SK-N-SH (cell line): ENCODE results near the gene SH3GLB1. TPM values are rescaled to one million over a fixed set of nuclear protein-coding genes. Genes with fewer than 3 reads are reported as not detected.

ENCODE experiments used
- CTCF ChIA-PET: fragments of 300-600, 350-600 bp; formaldehyde crosslinking; extraction: SDS; loops from one replicate; lab custom pipeline; 2021; lab: Yijun Ruan, JAX
- POLR2A ChIA-PET: fragments of 350-600 bp; sonication (Branson Sonifier 250); formaldehyde crosslinking; extraction: SDS; loops from one replicate; lab custom pipeline; 2020; ENCODE audit warnings: antibody characterized with exemption, inconsistent platforms; lab: Yijun Ruan, JAX
- DNase-seq: peaks from one replicate; pipeline ENCODE4 v3.0.0; 2012
- H2AFZ ChIP-seq: fragments of 200-600 bp; sonication (generic); 2 replicates; pipeline ENCODE4 v1.8.1; 2016; ENCODE audit warnings: antibody characterized with exemption, mild to moderate bottlenecking, low read depth
- H3F3A ChIP-seq: fragments of 200-600 bp; sonication (generic); replicated peaks from 2 replicates; pipeline ENCODE3; 2016; ENCODE audit warnings: antibody characterized with exemption, mild to moderate bottlenecking; ENCODE audit not compliant: insufficient read depth
- H3K27ac ChIP-seq, 2 experiments: fragments of 200-500 bp in 1 of 2; fragments of 200-600 bp in 1 of 2; sonication (Bioruptor generic) in 1 of 2; sonication (generic), shearing (Covaris generic) in 1 of 2; 2 replicates each; pipeline versions ENCODE4 v1.5.1 to v1.6.1; 2014 to 2016; ENCODE audit warnings: low read depth in 2 of 2, inconsistent platforms in 1 of 2, low read length in 1 of 2, mild to moderate bottlenecking in 1 of 2, mixed read lengths in 1 of 2
- H3K27me3 ChIP-seq: fragments of 200-600 bp; sonication (generic), shearing (Covaris generic); 2 replicates; pipeline ENCODE4 v1.6.1; 2016; ENCODE audit warnings: mixed run types; ENCODE audit not compliant: insufficient read depth
- H3K36me3 ChIP-seq, 2 experiments: fragments of 200-500 bp in 1 of 2; fragments of 200-600 bp in 1 of 2; sonication (Bioruptor generic) in 1 of 2; sonication (generic) in 1 of 2; replicated peaks in 1 of 2; 2 replicates each; pipeline versions ENCODE3 to v1.5.1; 2014 to 2016; ENCODE audit warnings: low read length in 1 of 2, mild to moderate bottlenecking in 1 of 2; ENCODE audit not compliant: insufficient read depth in 2 of 2, control insufficient read depth in 1 of 2
- H3K4me1 ChIP-seq, 2 experiments: fragments of 200-500 bp in 1 of 2; fragments of 200-600 bp in 1 of 2; sonication (Bioruptor generic) in 1 of 2; sonication (generic), shearing (Covaris generic) in 1 of 2; 2 replicates each; pipeline versions ENCODE4 v1.5.1 to v1.6.1; 2014 to 2016; ENCODE audit warnings: low read depth in 1 of 2, low read length in 1 of 2, mixed run types in 1 of 2; ENCODE audit not compliant: insufficient read depth in 2 of 2, control insufficient read depth in 1 of 2
- H3K4me2 ChIP-seq: fragments of 200-600 bp; sonication (generic), shearing (Covaris generic); 2 replicates; pipeline ENCODE4 v1.6.1; 2017; ENCODE audit warnings: mixed run types
- H3K4me3 ChIP-seq, 2 experiments: fragments of 200-500 bp in 1 of 2; fragments of 200-600 bp in 1 of 2; sonication (Bioruptor generic) in 1 of 2; sonication (generic), shearing (Covaris generic) in 1 of 2; 2 replicates each; pipeline versions ENCODE4 v1.5.1 to v1.8.1; 2014 to 2016; ENCODE audit warnings: low read depth in 2 of 2, inconsistent platforms in 1 of 2, low read length in 1 of 2, mild to moderate bottlenecking in 1 of 2, mixed read lengths in 1 of 2, moderate library complexity in 1 of 2
- H3K79me2 ChIP-seq: fragments of 200-600 bp; sonication (generic); 2 replicates; pipeline ENCODE4 v1.8.1; 2017; ENCODE audit warnings: mild to moderate bottlenecking; ENCODE audit not compliant: insufficient read depth
- H3K9ac ChIP-seq: fragments of 200-600 bp; sonication (generic); 2 replicates; pipeline ENCODE4 v1.6.1; 2017; ENCODE audit warnings: mixed run types
- H3K9me2 ChIP-seq: fragments of 200-600 bp; sonication (generic); 2 replicates; pipeline ENCODE4 v1.6.1; 2017; ENCODE audit warnings: mixed run types
- H3K9me3 ChIP-seq: fragments of 200-600 bp; sonication (generic); 2 replicates; pipeline ENCODE4 v1.6.1; 2017; ENCODE audit warnings: mixed run types, mild to moderate bottlenecking, moderate library complexity
- H4K20me1 ChIP-seq: fragments of 200-600 bp; sonication (generic); 2 replicates; pipeline ENCODE4 v1.6.1; 2017; ENCODE audit warnings: mild to moderate bottlenecking, mixed run types; ENCODE audit not compliant: insufficient read depth
- CHD2 ChIP-seq: fragments of 150-350 bp; IDR thresholded peaks from 2 replicates; pipeline ENCODE4 v1.6.1; 2018; ENCODE audit warnings: low read length; ENCODE audit not compliant: partially characterized antibody
- ELF1 ChIP-seq: IDR thresholded peaks from 2 replicates; pipeline ENCODE4 v1.4.0; 2012
- EP300 ChIP-seq, 2 experiments: IDR thresholded peaks; 2 replicates each; pipeline versions ENCODE4 v1.4.0 to v1.6.1; 2012; ENCODE audit warnings: borderline replicate concordance in 1 of 2, low read depth in 1 of 2, low read length in 1 of 2
- EZH2phosphoT487 ChIP-seq: fragments of 200-600 bp; sonication (generic); IDR thresholded peaks from 2 replicates; pipeline ENCODE4 v1.6.1; 2017; ENCODE audit warnings: low read depth, mixed run types, mild to moderate bottlenecking, antibody characterized with exemption, moderate library complexity, borderline replicate concordance
- FOSL2 ChIP-seq: IDR thresholded peaks from 2 replicates; pipeline ENCODE4 v1.4.0; 2012; ENCODE audit warnings: low read depth, mild to moderate bottlenecking, moderate library complexity, borderline replicate concordance
- GABPA ChIP-seq: IDR thresholded peaks from 2 replicates; pipeline ENCODE4 v1.4.0; 2012; ENCODE audit warnings: low read depth, mild to moderate bottlenecking
- JUND ChIP-seq: IDR thresholded peaks from 2 replicates; pipeline ENCODE4 v1.4.0; 2012
- NRF1 ChIP-seq: IDR thresholded peaks from 2 replicates; pipeline ENCODE4 v1.6.1; 2012; ENCODE audit warnings: low read depth, mild to moderate bottlenecking, low read length
- POLR2AphosphoS5 ChIP-seq: IDR thresholded peaks from 2 replicates; pipeline ENCODE4 v1.6.1; 2012; ENCODE audit warnings: low read depth, low read length
- RAD21 ChIP-seq: IDR thresholded peaks from 2 replicates; pipeline ENCODE4 v1.6.1; 2012; ENCODE audit warnings: mild to moderate bottlenecking, low read length
- RFX5 ChIP-seq: IDR thresholded peaks from 2 replicates; pipeline ENCODE4 v1.6.1; 2012; ENCODE audit warnings: mild to moderate bottlenecking, improper control_type of control experiment, low read length
- SIN3A ChIP-seq: IDR thresholded peaks from 2 replicates; pipeline ENCODE4 v1.6.1; 2012; ENCODE audit warnings: low read depth, mild to moderate bottlenecking, low read length, moderate library complexity, borderline replicate concordance
- TAF1 ChIP-seq: IDR thresholded peaks from 2 replicates; pipeline ENCODE4 v1.6.1; 2012; ENCODE audit warnings: low read depth, mild to moderate bottlenecking, low read length, moderate library complexity, borderline replicate concordance
- YY1 ChIP-seq: IDR thresholded peaks from 2 replicates; pipeline ENCODE4 v1.4.0; 2012; ENCODE audit warnings: low read depth, mild to moderate bottlenecking
- WGBS: methylation state at CpG from one replicate; pipeline ENCODE4 v1.1.6; 2017; ENCODE audit warnings: low lambda C conversion rate; 5-methylcytosine and 5-hydroxymethylcytosine counted together
- polyA plus RNA-seq, 3 experiments: library from polyadenylated mRNA; depleted of rRNA; stranded (reverse); fragments of >200 nt; gene quantifications; 2 replicates each; pipeline ENCODE4 v1.2.3, GENCODE V29; 2012
- TF ChIP-seq, protein P1 (sequence below): fragments of 150-350 bp; IDR thresholded peaks from 2 replicates; pipeline ENCODE4 v1.6.1; 2016; ENCODE audit warnings: mild to moderate bottlenecking, low read depth, low read length
- TF ChIP-seq, protein P2 (sequence below): IDR thresholded peaks from 2 replicates; pipeline ENCODE4; 2012
- TF ChIP-seq, protein P3 (sequence below): fragments of 200-600 bp; sonication (generic); IDR thresholded peaks from 2 replicates; pipeline ENCODE4 v1.6.1; 2017; ENCODE audit warnings: antibody characterized with exemption, mild to moderate bottlenecking, moderate library complexity

SH3GLB1 gene
- polyA plus RNA-seq, 1 of the 3 experiments (the other 2 are of a cell fraction), result 13.2 TPM

DNA sequence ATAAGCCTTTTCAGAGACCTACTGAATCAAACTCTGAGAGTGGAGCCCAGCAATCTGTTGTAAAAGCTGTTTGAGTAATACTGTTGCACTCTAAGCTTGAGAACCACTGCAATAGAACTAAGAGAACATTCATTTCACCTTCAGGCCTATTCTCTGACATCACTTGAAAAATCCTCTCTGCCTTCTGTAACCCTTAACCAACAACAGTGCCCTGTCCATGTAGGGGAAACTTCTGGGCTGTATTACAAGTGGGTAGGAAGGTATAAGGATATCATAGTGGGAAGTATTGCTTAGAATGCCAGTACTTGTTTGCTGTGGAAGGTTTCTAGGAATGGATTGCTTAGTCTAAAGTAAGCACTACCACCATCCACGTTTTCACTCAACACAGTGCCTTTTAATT lies 42.9 kb downstream of the SH3GLB1 start:
- Histone ChIP-seq H3K4me1 (no peaks in the 10 kb centered on the region; a peak in 1 of 4 replicates), H3K79me2 (no peaks in the 10 kb centered on the region), H3K27ac (no peak overlapping the region), H3K36me3 (peaks cover 35 to 39% of the 10 kb centered on the region in 2 experiments), H3K9ac (no peak overlapping the region), H3K9me2 (no peaks in the 10 kb centered on the region), H3K9me3 (no peaks in the 10 kb centered on the region), H3K27me3 (no peaks in the 10 kb centered on the region), H3K4me2 (no peak overlapping the region), H3K4me3 (no peak overlapping the region), H3F3A (no peaks in the 10 kb centered on the region), H2AFZ (no peak overlapping the region), H4K20me1 (no peaks in the 10 kb centered on the region)
- ChIA-PET POLR2A (no interaction called here), CTCF (no interaction called here)
- TF ChIP-seq POLR2AphosphoS5, result no peak
- TF ChIP-seq YY1, result no peak
- TF ChIP-seq, protein P1, sequence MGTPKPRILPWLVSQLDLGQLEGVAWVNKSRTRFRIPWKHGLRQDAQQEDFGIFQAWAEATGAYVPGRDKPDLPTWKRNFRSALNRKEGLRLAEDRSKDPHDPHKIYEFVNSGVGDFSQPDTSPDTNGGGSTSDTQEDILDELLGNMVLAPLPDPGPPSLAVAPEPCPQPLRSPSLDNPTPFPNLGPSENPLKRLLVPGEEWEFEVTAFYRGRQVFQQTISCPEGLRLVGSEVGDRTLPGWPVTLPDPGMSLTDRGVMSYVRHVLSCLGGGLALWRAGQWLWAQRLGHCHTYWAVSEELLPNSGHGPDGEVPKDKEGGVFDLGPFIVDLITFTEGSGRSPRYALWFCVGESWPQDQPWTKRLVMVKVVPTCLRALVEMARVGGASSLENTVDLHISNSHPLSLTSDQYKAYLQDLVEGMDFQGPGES, result no peak
- no peak for TF ChIP-seq EZH2phosphoT487
- no peak for TF ChIP-seq SIN3A
- no peak for TF ChIP-seq CHD2
- TF ChIP-seq JUND, result no peak
- TF ChIP-seq RAD21, result no peak
- TF ChIP-seq NRF1, result no peak
- 60% methylated on average over 1 of the region's 1 CpG for WGBS
- DNase-seq, result no peak

DNA sequence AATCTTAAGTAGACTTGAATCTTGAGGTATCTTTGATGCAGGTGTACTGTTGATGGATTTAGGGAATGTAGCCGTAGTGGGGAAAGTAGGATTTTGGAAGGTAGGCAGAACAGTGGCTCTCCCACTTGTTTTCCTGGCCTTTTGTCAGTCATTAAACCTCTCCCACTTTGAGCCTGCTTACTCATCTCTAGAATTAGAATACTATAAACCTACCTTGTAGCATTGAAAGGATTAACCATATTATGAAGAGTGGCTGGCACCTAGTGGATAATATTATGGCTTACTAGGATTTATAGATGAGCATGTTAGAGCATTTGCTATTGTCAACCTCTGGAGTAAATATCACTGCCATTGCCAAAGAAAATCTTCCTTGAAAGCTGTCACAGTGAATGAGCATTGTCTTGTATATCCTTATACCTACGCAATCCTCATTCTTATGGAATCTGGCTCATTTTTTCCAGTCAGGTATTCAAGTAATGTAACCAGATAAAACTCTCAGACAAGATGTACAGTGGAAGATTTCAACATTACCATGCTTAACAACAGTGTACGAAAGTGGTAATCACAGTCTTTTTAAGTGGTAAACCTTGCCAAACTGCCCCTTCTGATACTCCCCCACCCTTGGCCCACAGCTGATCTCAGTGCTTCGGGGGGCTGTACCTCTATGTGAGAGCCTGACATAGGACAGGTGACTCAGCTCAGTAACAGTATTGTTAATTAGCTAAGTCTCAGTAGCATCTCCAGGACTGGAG lies 44.4 kb downstream of the SH3GLB1 start:
- WGBS, result 81% methylated on average over 4 of the region's 4 CpGs
- no peaks in the 10 kb centered on the region for H4K20me1 ChIP-seq
- H3K27ac ChIP-seq, result no peak overlapping the region
- H3K79me2 ChIP-seq, result no peaks in the 10 kb centered on the region
- no peaks in the 10 kb centered on the region for H3K27me3 ChIP-seq
- no peak for DNase-seq
- no peaks in the 10 kb centered on the region for H3K9me2 ChIP-seq
- H3K4me2 ChIP-seq, result no peak overlapping the region
- no peaks in the 10 kb centered on the region for H3F3A ChIP-seq
- H3K4me1 ChIP-seq, result no peaks in the 10 kb centered on the region; a peak in 1 of 4 replicates
- H2AFZ ChIP-seq, result no peak overlapping the region
- no peak overlapping the region for H3K9ac ChIP-seq
- ChIA-PET CTCF (interaction anchor here (0.7 to 2.1 kb wide), 3 partner anchors 44 to 275 kb away, joined by 3 to 5 read pairs (median 4); partner anchors contain the start of gene SH3GLB1), POLR2A (no interaction called here)
- H3K9me3 ChIP-seq, result no peaks in the 10 kb centered on the region
- peaks cover 23 to 25% of the 10 kb centered on the region in 2 experiments for H3K36me3 ChIP-seq
- H3K4me3 ChIP-seq, result no peak overlapping the region
- TF ChIP-seq EZH2phosphoT487, result no peak
- TF ChIP-seq ELF1, result no peak
- no peak for TF ChIP-seq TAF1
- TF ChIP-seq YY1, result no peak
- TF ChIP-seq EP300 (IDR thresholded peaks at IDR 0.05; ENCODE audit: borderline replicate concordance in 1 of 2, low read depth in 1 of 2, low read length in 1 of 2), result no peak
- no peak for TF ChIP-seq GABPA
- TF ChIP-seq RFX5, result no peak
- TF ChIP-seq FOSL2, result no peak
- no peak for TF ChIP-seq POLR2AphosphoS5
- TF ChIP-seq, protein P2, sequence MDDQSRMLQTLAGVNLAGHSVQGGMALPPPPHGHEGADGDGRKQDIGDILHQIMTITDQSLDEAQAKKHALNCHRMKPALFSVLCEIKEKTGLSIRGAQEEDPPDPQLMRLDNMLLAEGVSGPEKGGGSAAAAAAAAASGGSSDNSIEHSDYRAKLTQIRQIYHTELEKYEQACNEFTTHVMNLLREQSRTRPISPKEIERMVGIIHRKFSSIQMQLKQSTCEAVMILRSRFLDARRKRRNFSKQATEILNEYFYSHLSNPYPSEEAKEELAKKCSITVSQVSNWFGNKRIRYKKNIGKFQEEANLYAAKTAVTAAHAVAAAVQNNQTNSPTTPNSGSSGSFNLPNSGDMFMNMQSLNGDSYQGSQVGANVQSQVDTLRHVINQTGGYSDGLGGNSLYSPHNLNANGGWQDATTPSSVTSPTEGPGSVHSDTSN, result no peak
- TF ChIP-seq, protein P3, sequence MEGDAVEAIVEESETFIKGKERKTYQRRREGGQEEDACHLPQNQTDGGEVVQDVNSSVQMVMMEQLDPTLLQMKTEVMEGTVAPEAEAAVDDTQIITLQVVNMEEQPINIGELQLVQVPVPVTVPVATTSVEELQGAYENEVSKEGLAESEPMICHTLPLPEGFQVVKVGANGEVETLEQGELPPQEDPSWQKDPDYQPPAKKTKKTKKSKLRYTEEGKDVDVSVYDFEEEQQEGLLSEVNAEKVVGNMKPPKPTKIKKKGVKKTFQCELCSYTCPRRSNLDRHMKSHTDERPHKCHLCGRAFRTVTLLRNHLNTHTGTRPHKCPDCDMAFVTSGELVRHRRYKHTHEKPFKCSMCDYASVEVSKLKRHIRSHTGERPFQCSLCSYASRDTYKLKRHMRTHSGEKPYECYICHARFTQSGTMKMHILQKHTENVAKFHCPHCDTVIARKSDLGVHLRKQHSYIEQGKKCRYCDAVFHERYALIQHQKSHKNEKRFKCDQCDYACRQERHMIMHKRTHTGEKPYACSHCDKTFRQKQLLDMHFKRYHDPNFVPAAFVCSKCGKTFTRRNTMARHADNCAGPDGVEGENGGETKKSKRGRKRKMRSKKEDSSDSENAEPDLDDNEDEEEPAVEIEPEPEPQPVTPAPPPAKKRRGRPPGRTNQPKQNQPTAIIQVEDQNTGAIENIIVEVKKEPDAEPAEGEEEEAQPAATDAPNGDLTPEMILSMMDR, result no peak
